Brain microvascular endothelial cell (primary cell): ENCODE results near the gene HNF1A.

Source experiments
- DNase-seq: peaks from one replicate; pipeline ENCODE4 v3.0.0-alpha.2; 2020
- H3K27ac ChIP-seq: fragments of 250-450 bp; sonication (Bioruptor Pico); 2 replicates; pipeline ENCODE4 v1.5.1; 2020; ENCODE audit warnings: mild to moderate bottlenecking, moderate library complexity
- H3K27me3 ChIP-seq: fragments of 250-450 bp; sonication (Bioruptor Pico); replicated peaks from 2 replicates; pipeline ENCODE4 v1.5.1; 2020; ENCODE audit warnings: mild to moderate bottlenecking
- H3K36me3 ChIP-seq: fragments of 250-450 bp; sonication (Bioruptor Pico); replicated peaks from 2 replicates; pipeline ENCODE4 v1.5.1; 2020; ENCODE audit warnings: mild to moderate bottlenecking
- H3K4me3 ChIP-seq: 2 replicates; pipeline ENCODE4 v1.5.1; 2011; ENCODE audit warnings: low read depth, mild to moderate bottlenecking, control low read depth, low read length, moderate library complexity
- in situ Hi-C: cut with HindIII; loops from 2 replicates; pipeline ENCODE4 v1.10.0; 2017; ENCODE audit warnings: low sequenced_read_pairs, low pct_ligation_motif_present
- TF ChIP-seq, protein P1 (sequence below): IDR thresholded peaks from 2 replicates; pipeline ENCODE4 v1.5.1; 2011; ENCODE audit warnings: low read depth, mild to moderate bottlenecking, moderate library complexity, low read length, control low read depth, inconsistent platforms; ENCODE audit errors: missing control alignments

HNF1A gene

DNA sequence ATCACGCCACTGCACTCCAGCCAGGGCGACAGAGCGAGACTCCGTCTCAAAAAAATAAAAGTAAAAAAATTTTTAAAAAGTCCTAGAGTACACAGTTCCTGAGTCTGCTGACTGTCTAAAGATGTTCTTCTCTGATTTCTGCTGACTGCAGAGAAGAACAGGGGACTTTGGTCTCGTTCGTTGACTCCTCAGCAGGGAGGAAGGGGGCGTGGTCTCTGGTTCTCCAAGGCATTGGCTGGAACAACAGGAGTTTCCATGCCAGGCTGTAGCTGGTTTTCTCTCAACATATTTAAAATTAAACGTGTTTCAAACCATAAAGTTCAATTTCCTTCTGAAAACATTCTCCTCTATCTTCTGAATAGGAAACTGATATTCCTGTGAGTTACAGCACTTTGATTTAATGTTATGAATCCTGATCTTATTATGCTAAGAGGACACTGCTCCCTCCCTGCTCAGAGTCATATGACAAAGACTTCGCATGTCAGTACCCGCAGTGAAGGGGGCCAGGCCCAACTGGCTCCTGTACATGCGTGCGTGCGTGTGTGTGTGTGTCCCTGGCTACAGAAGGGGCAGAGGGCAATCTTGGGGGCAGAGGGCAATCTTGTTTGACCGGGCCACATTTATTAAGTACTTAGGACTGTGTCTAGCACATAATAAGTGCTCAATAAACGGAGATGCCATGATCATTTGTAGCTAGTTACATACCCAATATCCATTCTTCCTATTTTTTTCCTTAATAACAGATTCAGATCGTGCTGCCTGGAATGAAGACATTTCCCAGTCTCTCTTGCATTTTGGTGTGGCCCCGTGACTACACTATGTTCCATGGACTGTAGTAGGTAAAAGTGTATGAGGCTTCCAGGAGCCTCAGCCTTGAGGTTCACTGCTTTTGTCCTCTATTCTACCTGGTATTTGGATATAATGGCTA lies 16.5 kb upstream of the HNF1A start:
- H3K27ac ChIP-seq: no peak overlapping the region
- in situ Hi-C loops: no loop called here

DNA sequence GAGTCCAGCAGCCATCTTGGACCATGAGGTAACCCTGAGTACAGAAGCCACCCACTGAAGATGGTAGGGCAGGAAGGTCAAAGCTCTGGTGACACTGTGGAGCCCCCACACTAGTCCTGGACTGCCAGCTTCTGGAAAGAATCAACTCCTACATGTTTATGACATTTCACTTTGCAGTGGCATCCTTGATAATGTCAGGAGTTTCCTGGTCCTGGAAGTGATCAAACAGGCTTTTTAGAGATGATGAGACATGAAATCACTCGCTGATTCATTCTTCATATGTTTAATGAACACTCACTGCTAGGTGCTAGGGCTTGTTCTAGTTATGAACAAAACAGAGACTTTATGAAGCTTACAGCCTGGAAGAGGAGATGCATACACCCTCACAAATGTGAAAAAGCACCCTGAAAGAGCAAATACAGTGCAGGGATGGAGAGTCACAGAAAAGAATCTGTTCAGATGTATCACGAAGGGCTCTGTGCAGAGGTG lies 15.8 kb upstream of the HNF1A start:
- H3K27me3 ChIP-seq: no peaks in the 10 kb centered on the region
- in situ Hi-C loops: no loop called here
- no peak overlapping the region for H3K4me3 ChIP-seq
- no peak overlapping the region for H3K27ac ChIP-seq
- no peak for DNase-seq
- H3K36me3 ChIP-seq: no peaks in the 10 kb centered on the region
- TF ChIP-seq, protein P1, sequence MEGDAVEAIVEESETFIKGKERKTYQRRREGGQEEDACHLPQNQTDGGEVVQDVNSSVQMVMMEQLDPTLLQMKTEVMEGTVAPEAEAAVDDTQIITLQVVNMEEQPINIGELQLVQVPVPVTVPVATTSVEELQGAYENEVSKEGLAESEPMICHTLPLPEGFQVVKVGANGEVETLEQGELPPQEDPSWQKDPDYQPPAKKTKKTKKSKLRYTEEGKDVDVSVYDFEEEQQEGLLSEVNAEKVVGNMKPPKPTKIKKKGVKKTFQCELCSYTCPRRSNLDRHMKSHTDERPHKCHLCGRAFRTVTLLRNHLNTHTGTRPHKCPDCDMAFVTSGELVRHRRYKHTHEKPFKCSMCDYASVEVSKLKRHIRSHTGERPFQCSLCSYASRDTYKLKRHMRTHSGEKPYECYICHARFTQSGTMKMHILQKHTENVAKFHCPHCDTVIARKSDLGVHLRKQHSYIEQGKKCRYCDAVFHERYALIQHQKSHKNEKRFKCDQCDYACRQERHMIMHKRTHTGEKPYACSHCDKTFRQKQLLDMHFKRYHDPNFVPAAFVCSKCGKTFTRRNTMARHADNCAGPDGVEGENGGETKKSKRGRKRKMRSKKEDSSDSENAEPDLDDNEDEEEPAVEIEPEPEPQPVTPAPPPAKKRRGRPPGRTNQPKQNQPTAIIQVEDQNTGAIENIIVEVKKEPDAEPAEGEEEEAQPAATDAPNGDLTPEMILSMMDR: no peak

More for the DNA sequence above, 16.5 kb upstream of the HNF1A start:
- no peaks in the 10 kb centered on the region for H3K27me3 ChIP-seq
- DNase-seq: no peak
- TF ChIP-seq, protein P1: no peak
- no peaks in the 10 kb centered on the region for H3K36me3 ChIP-seq
- H3K4me3 ChIP-seq: no peak overlapping the region

DNA sequence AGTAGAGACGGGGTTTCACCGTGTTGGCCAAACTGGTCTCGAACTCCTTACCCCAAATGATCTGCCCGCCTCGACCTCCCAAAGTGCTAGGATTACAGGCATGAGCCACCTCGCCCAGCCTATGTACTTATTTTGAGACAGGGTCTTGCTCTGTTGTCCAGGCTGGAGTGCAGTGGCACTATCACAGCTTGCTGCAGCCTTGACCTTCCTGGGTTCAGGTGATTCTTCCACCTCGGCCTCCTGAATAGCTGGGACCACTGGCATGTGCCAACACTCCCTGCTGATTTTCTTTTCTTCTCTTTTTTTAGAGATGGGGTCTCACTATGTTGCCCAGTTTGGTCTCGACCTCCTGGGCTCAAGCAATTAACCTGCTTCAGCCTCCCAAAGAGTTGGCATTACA lies 14.0 kb upstream of the HNF1A start:
- no peaks in the 10 kb centered on the region for H3K36me3 ChIP-seq
- in situ Hi-C loops: no loop called here

DNA sequence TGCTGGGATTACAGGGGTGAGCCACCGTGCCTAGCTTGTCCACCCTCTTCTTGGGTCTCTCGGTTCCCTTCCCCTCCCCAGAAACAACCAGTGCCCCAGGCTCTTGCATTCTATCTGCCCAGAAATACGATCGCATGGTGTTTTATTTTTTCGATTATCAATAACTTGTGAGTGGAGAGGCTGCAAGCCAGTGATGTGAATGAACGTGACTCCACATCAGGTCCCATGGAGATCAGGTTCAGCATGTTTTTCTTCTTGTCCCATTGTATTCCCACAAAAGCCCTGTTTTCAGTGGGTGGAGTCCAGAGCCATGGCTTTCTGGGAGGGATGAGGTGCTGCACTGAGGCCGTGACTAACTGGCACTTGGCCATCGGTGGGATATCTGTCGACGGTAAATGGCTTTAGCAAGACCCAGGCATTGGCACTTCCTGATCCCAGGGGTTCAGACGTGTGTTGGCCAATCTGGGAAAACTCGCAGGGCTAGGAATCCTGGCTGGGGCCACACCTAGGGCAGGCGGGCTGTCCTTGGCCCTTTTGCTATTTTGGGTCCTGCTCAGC lies 12.7 kb upstream of the HNF1A start:
- in situ Hi-C loops: no loop called here

More for the DNA sequence above, 14.0 kb upstream of the HNF1A start:
- Histone ChIP-seq H3K27me3 (no peaks in the 10 kb centered on the region), H3K4me3 (no peak overlapping the region), H3K27ac (no peak overlapping the region)
- TF ChIP-seq, protein P1: no peak
- DNase-seq: no peak

DNA sequence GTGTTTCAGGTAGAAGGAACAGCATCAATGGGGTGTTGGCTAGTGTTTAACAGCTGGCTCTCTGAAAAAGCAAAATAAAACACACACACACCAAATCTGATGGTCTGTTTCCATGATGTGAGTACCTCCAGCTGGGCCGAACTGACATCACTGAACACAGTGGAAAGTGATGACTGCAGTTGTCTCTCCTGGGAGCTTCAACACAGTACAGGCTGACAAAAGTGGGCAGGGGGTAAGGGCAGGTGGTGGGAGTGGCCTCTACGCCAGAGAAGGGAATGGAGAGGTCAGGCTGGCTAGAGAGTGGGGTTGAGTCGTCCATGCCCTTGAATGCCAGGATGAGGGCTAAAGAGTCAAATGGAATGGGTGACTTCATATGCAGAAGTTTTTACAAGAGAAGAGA lies 8.0 kb upstream of the HNF1A start:
- no peak for DNase-seq
- Histone ChIP-seq H3K36me3 (no peaks in the 10 kb centered on the region), H3K27ac (no peak overlapping the region), H3K27me3 (no peaks in the 10 kb centered on the region), H3K4me3 (no peak overlapping the region)
- TF ChIP-seq, protein P1: no peak
- in situ Hi-C loops: no loop called here

More for the DNA sequence above, 12.7 kb upstream of the HNF1A start:
- DNase-seq: no peak
- Histone ChIP-seq H3K27ac (no peak overlapping the region), H3K36me3 (no peaks in the 10 kb centered on the region), H3K4me3 (no peak overlapping the region), H3K27me3 (no peaks in the 10 kb centered on the region)
- TF ChIP-seq, protein P1: no peak
